ENCODE data around the gene NELFB. TPM values are rescaled to one million over a fixed set of nuclear protein-coding genes. Genes with fewer than 3 reads are reported as not detected.

The NELFB gene
- total RNA-seq, 1 donor from 2014 or later, result 47.3 TPM

- no peaks in the 10 kb centered on the region for H3K36me3 ChIP-seq (ENCODE audit: control insufficient read depth, insufficient read depth, low read length)
- H3K4me3 ChIP-seq (ENCODE audit: low read depth, low read length), result no peak overlapping the region
- TF ChIP-seq CTCF (IDR thresholded peaks at IDR 0.05; ENCODE audit: insufficient read depth, low read length, poor library complexity, severe bottlenecking), result peak; percentile 12
- no peak for DNase-seq (ENCODE audit: low read depth)
- H3K27me3 ChIP-seq (ENCODE audit: control insufficient read depth, insufficient read depth, low read length), result peaks cover 28% of the 10 kb centered on the region
These were observed 50.1 kb downstream of the NELFB start for GRCh38 chr9:137305060-137305797.

- H3K4me3 ChIP-seq (ENCODE audit: low read depth, low read length), result no peak overlapping the region
- no peak for DNase-seq (ENCODE audit: low read depth)
- H3K36me3 ChIP-seq (ENCODE audit: control insufficient read depth, insufficient read depth, low read length), result no peaks in the 10 kb centered on the region
- peaks cover 26% of the 10 kb centered on the region for H3K27me3 ChIP-seq (ENCODE audit: control insufficient read depth, insufficient read depth, low read length)
- TF ChIP-seq CTCF (IDR thresholded peaks at IDR 0.05; ENCODE audit: insufficient read depth, low read length, poor library complexity, severe bottlenecking), result no peak
These were observed 50.6 kb downstream of the NELFB start for GRCh38 chr9:137305798-137306065.

GRCh38 chr9:137306066-137306849 lies 51.1 kb downstream of the NELFB start:
- Histone ChIP-seq H3K27me3 (ENCODE audit: control insufficient read depth, insufficient read depth, low read length) (peaks cover 24% of the 10 kb centered on the region), H3K4me3 (ENCODE audit: low read depth, low read length) (no peak overlapping the region), H3K36me3 (ENCODE audit: control insufficient read depth, insufficient read depth, low read length) (no peaks in the 10 kb centered on the region)
- no peak for TF ChIP-seq CTCF (IDR thresholded peaks at IDR 0.05; ENCODE audit: insufficient read depth, low read length, poor library complexity, severe bottlenecking)
- DNase-seq (ENCODE audit: low read depth), result no peak

GRCh38 chr9:137306850-137307254 lies 51.7 kb downstream of the NELFB start:
- H3K4me3 ChIP-seq (ENCODE audit: low read depth, low read length), result no peak overlapping the region
- no peak for TF ChIP-seq CTCF (IDR thresholded peaks at IDR 0.05; ENCODE audit: insufficient read depth, low read length, poor library complexity, severe bottlenecking)
- no peaks in the 10 kb centered on the region for H3K36me3 ChIP-seq (ENCODE audit: control insufficient read depth, insufficient read depth, low read length)
- peaks cover 21% of the 10 kb centered on the region for H3K27me3 ChIP-seq (ENCODE audit: control insufficient read depth, insufficient read depth, low read length)
- no peak for DNase-seq (ENCODE audit: low read depth)

- Histone ChIP-seq H3K36me3 (ENCODE audit: control insufficient read depth, insufficient read depth, low read length) (no peaks in the 10 kb centered on the region), H3K27me3 (ENCODE audit: control insufficient read depth, insufficient read depth, low read length) (peaks cover 21% of the 10 kb centered on the region), H3K4me3 (ENCODE audit: low read depth, low read length) (no peak overlapping the region)
- TF ChIP-seq CTCF (IDR thresholded peaks at IDR 0.05; ENCODE audit: insufficient read depth, low read length, poor library complexity, severe bottlenecking), result no peak
- no peak for DNase-seq (ENCODE audit: low read depth)
These were observed 52.3 kb downstream of the NELFB start for GRCh38 chr9:137307255-137308056.
